CD14-positive monocyte (primary cell): ENCODE measurements around the gene GABRD. TPM values are rescaled to one million over a fixed set of nuclear protein-coding genes. Genes with fewer than 3 reads are reported as not detected.

Experiments used
- DNase-seq, 3 donors: peaks; one replicate each; pipeline ENCODE4 v3.0.0-alpha.2; 2011 to 2022
- H2AFZ ChIP-seq: 2 replicates; pipeline ENCODE4 v1.6.0; 2012; ENCODE audit warnings: mild to moderate bottlenecking, low read depth, low read length, inconsistent platforms; ENCODE audit not compliant: insufficient read depth, poor library complexity, severe bottlenecking
- H3K27ac ChIP-seq, 2 donors: 1 replicate in 1 of 2; 2 replicates in 1 of 2; pipeline ENCODE4 v1.5.1; 2012 to 2013; ENCODE audit warnings: low read length in 2 of 2, control low read depth in 1 of 2, inconsistent platforms in 1 of 2, low read depth in 1 of 2, mild to moderate bottlenecking in 1 of 2
- H3K27me3 ChIP-seq, 2 donors: one replicate each; pipeline versions ENCODE4 v1.6.0 to v1.6.1; 2011 to 2013; ENCODE audit warnings: low read length in 2 of 2; ENCODE audit not compliant: control insufficient read depth in 2 of 2, insufficient read depth in 2 of 2
- H3K36me3 ChIP-seq, 2 donors: replicated peaks in 1 of 2; 1 replicate in 1 of 2; 2 replicates in 1 of 2; pipeline versions ENCODE4 v1.5.1 to v1.6.1; 2012 to 2013; ENCODE audit warnings: low read length in 2 of 2, control low read depth in 1 of 2, inconsistent platforms in 1 of 2, mild to moderate bottlenecking in 1 of 2; ENCODE audit not compliant: insufficient read depth in 2 of 2, control insufficient read depth in 1 of 2
- H3K4me1 ChIP-seq, 2 donors: 1 replicate in 1 of 2; 2 replicates in 1 of 2; pipeline versions ENCODE4 v1.5.1 to v1.6.1; 2012 to 2013; ENCODE audit warnings: low read length in 2 of 2, control low read depth in 1 of 2, inconsistent platforms in 1 of 2, mild to moderate bottlenecking in 1 of 2, moderate library complexity in 1 of 2; ENCODE audit not compliant: insufficient read depth in 2 of 2, control insufficient read depth in 1 of 2
- H3K4me2 ChIP-seq: replicated peaks from 2 replicates; pipeline ENCODE3; 2012; ENCODE audit warnings: low read length, moderate library complexity, mild to moderate bottlenecking; ENCODE audit not compliant: poor library complexity, severe bottlenecking; ENCODE audit errors: extremely low read depth
- H3K4me3 ChIP-seq, 3 experiments: fragments of 200-600 bp in 1 of 3; sonication (generic) in 1 of 3; replicated peaks in 1 of 3; 1 replicate in 2 of 3; 2 replicates in 1 of 3; pipeline ENCODE4 v1.5.1; 2011 to 2013; ENCODE audit warnings: low read length in 3 of 3, mild to moderate bottlenecking in 3 of 3, control low read depth in 2 of 3, low read depth in 2 of 3, inconsistent platforms in 1 of 3, moderate library complexity in 1 of 3
- H3K79me2 ChIP-seq: 2 replicates; pipeline ENCODE4 v1.6.0; 2012; ENCODE audit warnings: mild to moderate bottlenecking, control low read depth, inconsistent platforms, low read length, moderate library complexity; ENCODE audit not compliant: insufficient read depth
- H3K9ac ChIP-seq: 2 replicates; pipeline ENCODE4 v1.6.0; 2017; ENCODE audit warnings: low read length, mild to moderate bottlenecking; ENCODE audit not compliant: insufficient read depth, poor library complexity, severe bottlenecking
- H3K9me3 ChIP-seq, 2 donors: replicated peaks in 1 of 2; 1 replicate in 1 of 2; 2 replicates in 1 of 2; pipeline versions ENCODE4 v1.5.1 to v1.6.1; 2012 to 2013; ENCODE audit warnings: low read length in 2 of 2, control low read depth in 1 of 2; ENCODE audit not compliant: control insufficient read depth in 1 of 2, insufficient read depth in 1 of 2
- H4K20me1 ChIP-seq: 2 replicates; pipeline ENCODE4 v1.6.0; 2012; ENCODE audit warnings: mild to moderate bottlenecking, low read length, control low read depth, moderate library complexity; ENCODE audit not compliant: insufficient read depth
- H3K27ac Mint-ChIP-seq, 7 donors: one replicate each; pipeline ENCODE4 v1.8.0; 2020; ENCODE audit warnings: mild to moderate bottlenecking in 7 of 7, mixed read lengths in 7 of 7, moderate library complexity in 6 of 7, inconsistent platforms in 2 of 7
- H3K27me3 Mint-ChIP-seq, 3 donors: one replicate each; pipeline ENCODE4 v1.8.0; 2021 to 2022; ENCODE audit warnings: low read depth in 3 of 3, mild to moderate bottlenecking in 3 of 3, mixed read lengths in 3 of 3, moderate library complexity in 3 of 3, inconsistent platforms in 1 of 3
- H3K36me3 Mint-ChIP-seq, 2 donors: one replicate each; pipeline ENCODE4 v1.8.0; 2020; ENCODE audit warnings: mixed read lengths in 2 of 2, inconsistent platforms in 1 of 2, mild to moderate bottlenecking in 1 of 2
- H3K4me1 Mint-ChIP-seq: one replicate; pipeline ENCODE4 v1.8.0; 2020; ENCODE audit warnings: mild to moderate bottlenecking, mixed read lengths
- H3K4me3 Mint-ChIP-seq, 2 donors: one replicate each; pipeline ENCODE4 v1.8.0; 2020; ENCODE audit warnings: mild to moderate bottlenecking in 2 of 2, mixed read lengths in 2 of 2, moderate library complexity in 1 of 2
- H3K9me3 Mint-ChIP-seq, 7 donors: one replicate each; pipeline ENCODE4 v1.8.0; 2020 to 2022; ENCODE audit warnings: mixed read lengths in 7 of 7, mild to moderate bottlenecking in 6 of 7, moderate library complexity in 6 of 7, inconsistent platforms in 2 of 7
- WGBS: methylation state at CpG from one replicate; pipeline ENCODE4 v1.1.5; 2013; ENCODE audit warnings: missing lambda C conversion rate; ENCODE audit not compliant: insufficient coverage; 5-methylcytosine and 5-hydroxymethylcytosine counted together
- intact Hi-C, 2 donors: fragments of 100-400 bp; cut with micrococcal nuclease; formaldehyde crosslinking; loops; one replicate each; pipeline versions ENCODE4 v1.15.0 to v1.15.1; 2023
- polyA plus RNA-seq, 3 donors: library from polyadenylated mRNA; depleted of rRNA in 1 of 3; unstranded in 2 of 3; stranded (reverse) in 1 of 3; fragments of 300-500 nt in 2 of 3; fragments of >200 nt in 1 of 3; fragmentation: Illumina TruSeq in 2 of 3; gene quantifications; 1 replicate in 2 of 3; 2 replicates in 1 of 3; pipeline ENCODE4 v1.2.3, GENCODE V29; 2012 to 2021
- TF ChIP-seq, protein P1 (sequence below): fragments of 200-600 bp; IDR thresholded peaks from one replicate; pipeline ENCODE4 v1.8.0; 2022; ENCODE audit warnings: antibody characterized with exemption, mild to moderate bottlenecking

The GABRD gene
- polyA plus RNA-seq, 3 donors, result not detected

DNA sequence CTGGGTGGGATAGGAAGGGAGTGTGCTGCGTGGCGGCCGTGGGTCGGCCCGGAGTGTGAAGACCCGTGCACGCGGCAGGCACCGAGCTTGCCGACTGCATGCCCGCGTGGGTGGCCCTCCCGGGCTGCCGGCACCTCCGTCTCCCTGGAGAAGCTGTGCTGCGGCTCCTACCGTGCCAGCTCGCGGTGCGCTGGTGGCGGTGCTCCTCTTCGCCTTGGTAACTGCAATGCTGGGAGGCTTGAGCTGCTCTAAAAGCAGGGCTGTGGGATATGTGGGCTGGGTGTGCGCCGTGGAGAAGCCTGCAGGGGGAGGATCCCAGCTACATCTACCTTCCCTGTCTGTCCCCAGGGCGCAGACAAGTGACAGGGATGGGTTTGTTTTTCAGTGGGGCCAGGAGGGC, 2.4 kb downstream of the GABRD start:
- H3K36me3 Mint-ChIP-seq, result peaks cover 0 to 3% of the 10 kb centered on the region in 2 donors

DNA sequence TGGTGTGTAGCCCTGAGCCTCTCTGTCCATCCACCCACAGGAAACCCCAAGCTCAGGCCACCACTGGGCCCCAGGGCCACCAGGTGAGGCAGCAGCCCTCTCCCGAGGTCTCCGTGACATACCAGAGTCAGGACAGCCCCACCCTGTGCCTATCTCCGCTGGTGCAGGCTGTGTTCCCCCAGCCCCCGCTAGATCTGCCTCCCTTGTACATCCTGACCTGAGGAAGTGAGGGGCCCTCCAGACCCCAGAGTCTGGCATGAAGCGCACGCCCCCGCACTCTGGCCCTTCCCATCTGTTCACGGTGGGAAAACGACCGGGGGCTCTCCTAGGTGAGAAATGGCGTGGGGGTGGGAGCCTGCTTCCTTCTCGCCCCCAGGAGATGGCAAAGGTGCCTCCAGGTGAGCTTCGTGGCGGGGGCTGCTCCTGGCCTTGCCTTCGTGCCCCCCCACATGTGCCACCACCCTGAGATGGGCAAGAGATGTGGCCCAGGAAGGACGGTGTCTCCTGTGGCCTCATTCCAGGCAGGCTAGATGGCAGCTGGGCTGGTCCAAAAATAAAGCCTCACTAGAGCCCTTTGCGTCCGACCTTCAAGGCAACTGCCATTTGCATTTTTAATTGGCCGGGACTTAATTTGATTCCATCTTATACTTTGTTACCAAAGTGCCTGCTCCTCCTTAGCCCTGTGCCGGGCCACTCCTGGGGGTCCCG, 3.1 kb downstream of the GABRD start:
- no peak overlapping the region for H3K4me2 ChIP-seq
- peaks cover 0 to 3% of the 10 kb centered on the region in 2 donors for H3K36me3 Mint-ChIP-seq
- H3K27ac ChIP-seq, result no peak overlapping the region
- no peak overlapping the region for H3K4me3 Mint-ChIP-seq
- no peak overlapping the region for H2AFZ ChIP-seq
- no peak overlapping the region for H3K27ac Mint-ChIP-seq
- H3K79me2 ChIP-seq, result no peaks in the 10 kb centered on the region
- TF ChIP-seq, protein P1, sequence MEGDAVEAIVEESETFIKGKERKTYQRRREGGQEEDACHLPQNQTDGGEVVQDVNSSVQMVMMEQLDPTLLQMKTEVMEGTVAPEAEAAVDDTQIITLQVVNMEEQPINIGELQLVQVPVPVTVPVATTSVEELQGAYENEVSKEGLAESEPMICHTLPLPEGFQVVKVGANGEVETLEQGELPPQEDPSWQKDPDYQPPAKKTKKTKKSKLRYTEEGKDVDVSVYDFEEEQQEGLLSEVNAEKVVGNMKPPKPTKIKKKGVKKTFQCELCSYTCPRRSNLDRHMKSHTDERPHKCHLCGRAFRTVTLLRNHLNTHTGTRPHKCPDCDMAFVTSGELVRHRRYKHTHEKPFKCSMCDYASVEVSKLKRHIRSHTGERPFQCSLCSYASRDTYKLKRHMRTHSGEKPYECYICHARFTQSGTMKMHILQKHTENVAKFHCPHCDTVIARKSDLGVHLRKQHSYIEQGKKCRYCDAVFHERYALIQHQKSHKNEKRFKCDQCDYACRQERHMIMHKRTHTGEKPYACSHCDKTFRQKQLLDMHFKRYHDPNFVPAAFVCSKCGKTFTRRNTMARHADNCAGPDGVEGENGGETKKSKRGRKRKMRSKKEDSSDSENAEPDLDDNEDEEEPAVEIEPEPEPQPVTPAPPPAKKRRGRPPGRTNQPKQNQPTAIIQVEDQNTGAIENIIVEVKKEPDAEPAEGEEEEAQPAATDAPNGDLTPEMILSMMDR, result no peak
- peaks cover 0 to 5% (median 3%) of the 10 kb centered on the region in 7 donors for H3K9me3 Mint-ChIP-seq
- H4K20me1 ChIP-seq, result no peaks in the 10 kb centered on the region
- no peak for DNase-seq
- peaks cover 6% of the 10 kb centered on the region for H3K4me1 Mint-ChIP-seq
- peaks cover 0 to 7% of the 10 kb centered on the region in 2 donors for H3K9me3 ChIP-seq
- peaks cover 0 to 3% of the 10 kb centered on the region in 2 donors for H3K4me1 ChIP-seq
- H3K27me3 Mint-ChIP-seq, result peaks cover 41 to 59% (median 44%) of the 10 kb centered on the region in 3 donors
- H3K4me3 ChIP-seq, result no peak overlapping the region
- no peaks in the 10 kb centered on the region for H3K36me3 ChIP-seq
- H3K27me3 ChIP-seq, result peaks cover 9 to 39% of the 10 kb centered on the region in 2 donors
- H3K9ac ChIP-seq, result no peak overlapping the region
- intact Hi-C loops, result no loop called here
- WGBS, result 79% methylated on average over 15 of the region's 21 CpGs

More for the DNA sequence above, 2.4 kb downstream of the GABRD start:
- H3K4me1 ChIP-seq, result peaks cover 0 to 3% of the 10 kb centered on the region in 2 donors
- Mint-ChIP-seq H3K4me3 (no peak overlapping the region), H3K4me1 (peaks cover 6% of the 10 kb centered on the region), H3K9me3 (peaks cover 0 to 5% (median 3%) of the 10 kb centered on the region in 7 donors), H3K27me3 (peaks cover 48 to 65% (median 48%) of the 10 kb centered on the region in 3 donors), H3K27ac (no peak overlapping the region)
- H3K4me3 ChIP-seq, result no peak overlapping the region
- no peak overlapping the region for H3K4me2 ChIP-seq
- H3K36me3 ChIP-seq, result no peaks in the 10 kb centered on the region
- no peaks in the 10 kb centered on the region for H3K79me2 ChIP-seq
- H2AFZ ChIP-seq, result no peak overlapping the region
- TF ChIP-seq, protein P1, result no peak
- peaks cover 0 to 7% of the 10 kb centered on the region in 2 donors for H3K9me3 ChIP-seq
- H3K9ac ChIP-seq, result no peak overlapping the region
- no peak for DNase-seq
- no peak overlapping the region for H3K27ac ChIP-seq
- no peaks in the 10 kb centered on the region for H4K20me1 ChIP-seq
- WGBS, result 91% methylated on average over 17 of the region's 25 CpGs
- intact Hi-C loops, result no loop called here
- peaks cover 9 to 44% of the 10 kb centered on the region in 2 donors for H3K27me3 ChIP-seq
